DMS153 (cell line): ENCODE data around the gene ARPP19.
"Not testable (repeated sequence)": the region's sequence is repeated elsewhere in the genome, so short reads cannot be mapped to it uniquely, and the experiment has no call there.

Source experiments
- DNase-seq: peaks from one replicate; lab custom pipeline; 2025; lab: John Stamatoyannopoulos, UW

Gene ARPP19

GRCh38 chr15:52512869-52513268, 56.0 kb downstream of the ARPP19 start:
- DNase-seq, result not testable (repeated sequence)

GRCh38 chr15:52511084-52511483, 57.7 kb downstream of the ARPP19 start:
- no peak for DNase-seq

GRCh38 chr15:52509500-52510245, 59.2 kb downstream of the ARPP19 start:
- DNase-seq, result no peak

GRCh38 chr15:52506549-52506948, 62.3 kb downstream of the ARPP19 start:
- DNase-seq, result no peak

GRCh38 chr15:52505151-52505550, 63.7 kb downstream of the ARPP19 start:
- no peak for DNase-seq

GRCh38 chr15:52503788-52504496, 64.9 kb downstream of the ARPP19 start:
- DNase-seq, result no peak

GRCh38 chr15:52502608-52503007, 66.2 kb downstream of the ARPP19 start:
- no peak for DNase-seq

- no peak for DNase-seq
Measured at GRCh38 chr15:52499506-52499905, 69.3 kb downstream of the ARPP19 start.

- DNase-seq, result no peak
Measured at GRCh38 chr15:52498706-52499105, 70.1 kb downstream of the ARPP19 start.
